ENCODE measurements around the gene EPC1. TPM values are rescaled to one million over a fixed set of nuclear protein-coding genes. Genes with fewer than 3 reads are reported as not detected.

The EPC1 gene
- polyA plus RNA-seq, 2 of the 4 experiments (the other 2 are of a cell fraction): 14.7 to 47.2 TPM

- 82% methylated on average over 1 of the region's 1 CpG for WGBS (ENCODE audit: missing lambda C conversion rate)
- ATAC-seq (no peak), FAIRE-seq (no peak), DNase-seq (ENCODE audit: low read depth in 1 of 2, low spot score in 1 of 2) (no peak)
- Histone ChIP-seq H3K27ac (no peak overlapping the region), H3K9me3 (no peaks in the 10 kb centered on the region), H3K4me1 (peaks cover 29% of the 10 kb centered on the region), H3K4me3 (no peak overlapping the region), H3K4me2 (no peak overlapping the region)
- ChIA-PET CTCF (interaction anchor here (0.8 to 5.2 kb wide), 6 partner anchors 8 to 147 kb away, joined by 3 to 38 read pairs (median 4); no protein-coding TSS in a partner anchor), POLR2A (no interaction called here)
- no peak for TF ChIP-seq USF2 (IDR thresholded peaks at IDR 0.05)
- no peak for TF ChIP-seq BHLHE40 (IDR thresholded peaks at IDR 0.05; ENCODE audit: low read depth, low read length)
- TF ChIP-seq RARB (CRISPR knock-in tag; IDR thresholded peaks at IDR 0.05): no peak
- no peak for TF ChIP-seq BCL3 (IDR thresholded peaks at IDR 0.05)
- no peak for TF ChIP-seq ESRRA (IDR thresholded peaks at IDR 0.05; ENCODE audit: borderline replicate concordance, low read length)
- TF ChIP-seq REST (IDR thresholded peaks at IDR 0.05): no peak
- TF ChIP-seq NPAS2 (CRISPR knock-in tag; IDR thresholded peaks at IDR 0.05; ENCODE audit: borderline replicate concordance): no peak
- TF ChIP-seq FOXS1 (CRISPR knock-in tag; IDR thresholded peaks at IDR 0.05): no peak
- no peak for TF ChIP-seq HOXB13 (CRISPR knock-in tag; IDR thresholded peaks at IDR 0.05; ENCODE audit: low read depth)
- TF ChIP-seq HDAC2 (IDR thresholded peaks at IDR 0.05): no peak
- TF ChIP-seq CTCF (IDR thresholded peaks at IDR 0.05): no peak
- TF ChIP-seq HMGXB4 (CRISPR knock-in tag; IDR thresholded peaks at IDR 0.05; ENCODE audit: borderline replicate concordance): no peak
- no peak for TF ChIP-seq ZSCAN20 (CRISPR knock-in tag; IDR thresholded peaks at IDR 0.05)
- TF ChIP-seq EHF (CRISPR knock-in tag; IDR thresholded peaks at IDR 0.05): no peak
Observed at GRCh38 chr10:32337350-32337749, 9.6 kb downstream of the EPC1 start.

- no peak for TF ChIP-seq CHD4 (IDR thresholded peaks at IDR 0.05; ENCODE audit: borderline replicate concordance)
- no peak for TF ChIP-seq ZFP36 (IDR thresholded peaks at IDR 0.05; ENCODE audit: borderline replicate concordance, partially characterized antibody)
- no peak for TF ChIP-seq JUNB (IDR thresholded peaks at IDR 0.05)
- no peak for TF ChIP-seq NPAS2 (CRISPR knock-in tag; IDR thresholded peaks at IDR 0.05; ENCODE audit: borderline replicate concordance)
- TF ChIP-seq FOSB (CRISPR knock-in tag; IDR thresholded peaks at IDR 0.05): no peak
- no peak for TF ChIP-seq HMGXB4 (CRISPR knock-in tag; IDR thresholded peaks at IDR 0.05; ENCODE audit: borderline replicate concordance)
- no peak for TF ChIP-seq PBX3 (IDR thresholded peaks at IDR 0.05)
- TF ChIP-seq NR3C1 (IDR thresholded peaks at IDR 0.05): no peak
- no peak for TF ChIP-seq FOSL2 (IDR thresholded peaks at IDR 0.05)
- no peak for TF ChIP-seq FOSL2 (CRISPR knock-in tag; IDR thresholded peaks at IDR 0.05)
- TF ChIP-seq HDAC2 (IDR thresholded peaks at IDR 0.05): no peak
- no peak for TF ChIP-seq TP53 (CRISPR knock-in tag; IDR thresholded peaks at IDR 0.05)
- no peak overlapping the region for H3K4me3 ChIP-seq
- H3K27ac ChIP-seq: no peak overlapping the region
- H3K4me2 ChIP-seq: no peak overlapping the region
- 91% methylated on average over 3 of the region's 3 CpGs for WGBS (ENCODE audit: missing lambda C conversion rate)
- ATAC-seq (no peak), FAIRE-seq (no peak), DNase-seq (ENCODE audit: low read depth in 1 of 2, low spot score in 1 of 2) (no peak)
- peaks cover 39% of the 10 kb centered on the region for H3K4me1 ChIP-seq
- CTCF ChIA-PET: interaction anchor here (0.7 to 5.2 kb wide), 4 partner anchors 11 to 78 kb away, joined by 3 to 38 read pairs (median 4); no protein-coding TSS in a partner anchor
- POLR2A ChIA-PET: interaction anchor here (1.0 kb wide), 1 partner anchor 12 kb away, joined by 3 read pairs; no protein-coding TSS in a partner anchor
- no peaks in the 10 kb centered on the region for H3K9me3 ChIP-seq
Observed at GRCh38 chr10:32333849-32334248, 13.1 kb downstream of the EPC1 start.

Data from A549 (cell line).